Measurements from ENCODE around the gene PHLDA1. TPM values are rescaled to one million over a fixed set of nuclear protein-coding genes. Genes with fewer than 3 reads are reported as not detected.

Gene PHLDA1
- 3.4 and 4.9 TPM in 2 replicates for total RNA-seq (2021)
- Bru-seq, nascent RNA = percentile 62 among the genes with signal in this experiment
- percentile 81 among the genes with signal in this experiment for BruChase-seq, experiment 1, labeled RNA remaining after a 2-hour chase
- BruChase-seq, experiment 2, labeled RNA remaining after a 6-hour chase = percentile 67 among the genes with signal in this experiment
- long read RNA-seq, full-length matches to known transcripts = 22 of 23 reads
- long read RNA-seq, partial matches to known transcripts = 0 of 23 reads
- long read RNA-seq, other reads (novel, unspliced or antisense) = 1 of 23 reads

GRCh38 chr12:76031414-76032042, at the start of gene PHLDA1:
TSS of gene PHLDA1 (minus strand) at chr12:76031776.
- POLR2A ChIA-PET (ENCODE audit: low non-redundant PET) = interaction anchor here (0.6 kb wide), 2 partner anchors 17 to 159 kb away, joined by 4 to 6 read pairs; no protein-coding TSS in a partner anchor
- Histone ChIP-seq H3K36me3 (ENCODE audit: insufficient read depth, low read length, poor library complexity, severe bottlenecking) (no peaks in the 10 kb centered on the region), H3K27ac (ENCODE audit: low read depth, low read length, poor library complexity, severe bottlenecking) (peak within 1 kb of the TSS; percentile 86), H3K4me1 (ENCODE audit: insufficient read depth, low read length, poor library complexity, severe bottlenecking) (peaks cover 9% of the 10 kb centered on the region), H3K9me3 (ENCODE audit: low read depth, low read length, poor library complexity, severe bottlenecking) (no peaks in the 10 kb centered on the region), H3K27me3 (replicated peaks; ENCODE audit: insufficient read depth, low read depth, low read length, poor library complexity) (no peaks in the 10 kb centered on the region), H3K4me3 (ENCODE audit: low read depth, low read length, poor library complexity, severe bottlenecking) (peak within 1 kb of the TSS; percentile 84)
- intact Hi-C loops (cut with micrococcal nuclease; ENCODE audit: unreplicated experiment) = loop anchor here (2.0 to 10.0 kb wide), 6 partner anchors 84 to 697 kb away; partner anchors contain the start of genes CAPS2 and GLIPR1L1
- CTCF ChIA-PET = interaction anchor here (0.6 to 1.2 kb wide), 2 partner anchors 68 to 406 kb away, joined by 3 to 4 read pairs; no protein-coding TSS in a partner anchor
- peak; percentile 97 for DNase-seq (ENCODE audit: low spot score)
- no TSS peak for BruUV-seq (replicated peaks)
- TF ChIP-seq CTCF (conservative IDR thresholded peaks at IDR 0.05; ENCODE audit: low read depth, low read length) (peak; percentile 68), EZH2 (IDR thresholded peaks at IDR 0.05; ENCODE audit: borderline replicate concordance, low read depth, low read length, poor library complexity, severe bottlenecking) (no peak)

GRCh38 chr12:76080729-76081415, 49.3 kb upstream of the PHLDA1 start:
- Histone ChIP-seq H3K4me3 (ENCODE audit: low read depth, low read length, poor library complexity, severe bottlenecking) (no peak overlapping the region), H3K36me3 (ENCODE audit: insufficient read depth, low read length, poor library complexity, severe bottlenecking) (peaks cover 31% of the 10 kb centered on the region), H3K9me3 (ENCODE audit: low read depth, low read length, poor library complexity, severe bottlenecking) (peaks cover 16% of the 10 kb centered on the region), H3K27ac (ENCODE audit: low read depth, low read length, poor library complexity, severe bottlenecking) (no peak overlapping the region), H3K4me1 (ENCODE audit: insufficient read depth, low read length, poor library complexity, severe bottlenecking) (peaks cover 17% of the 10 kb centered on the region), H3K27me3 (replicated peaks; ENCODE audit: insufficient read depth, low read depth, low read length, poor library complexity) (no peaks in the 10 kb centered on the region)
- no TSS peak for BruUV-seq (replicated peaks)
- CTCF ChIA-PET = no interaction called here
- intact Hi-C loops (cut with micrococcal nuclease; ENCODE audit: unreplicated experiment) = loop anchor here (10.0 kb wide), 3 partner anchors 264 to 474 kb away; partner anchors contain the start of genes BBS10 and OSBPL8
- TF ChIP-seq EZH2 (IDR thresholded peaks at IDR 0.05; ENCODE audit: borderline replicate concordance, low read depth, low read length, poor library complexity, severe bottlenecking) (no peak), CTCF (conservative IDR thresholded peaks at IDR 0.05; ENCODE audit: low read depth, low read length) (0 out of 2 replicates have a peak, but pooled peaks have one; percentile 15)
- DNase-seq (ENCODE audit: low spot score) = peak; percentile 41
- POLR2A ChIA-PET (ENCODE audit: low non-redundant PET) = interaction anchor here (0.7 kb wide), 1 partner anchor 343 kb away, joined by 3 read pairs; no protein-coding TSS in a partner anchor

GRCh38 chr12:76080017-76080728, 48.6 kb upstream of the PHLDA1 start:
- Histone ChIP-seq H3K9me3 (ENCODE audit: low read depth, low read length, poor library complexity, severe bottlenecking) (peaks cover 16% of the 10 kb centered on the region), H3K4me3 (ENCODE audit: low read depth, low read length, poor library complexity, severe bottlenecking) (no peak overlapping the region), H3K4me1 (ENCODE audit: insufficient read depth, low read length, poor library complexity, severe bottlenecking) (peaks cover 17% of the 10 kb centered on the region), H3K27ac (ENCODE audit: low read depth, low read length, poor library complexity, severe bottlenecking) (no peak overlapping the region), H3K27me3 (replicated peaks; ENCODE audit: insufficient read depth, low read depth, low read length, poor library complexity) (no peaks in the 10 kb centered on the region), H3K36me3 (ENCODE audit: insufficient read depth, low read length, poor library complexity, severe bottlenecking) (peaks cover 31% of the 10 kb centered on the region)
- ChIA-PET CTCF (no interaction called here), POLR2A (ENCODE audit: low non-redundant PET) (no interaction called here)
- no peak for TF ChIP-seq CTCF (conservative IDR thresholded peaks at IDR 0.05; ENCODE audit: low read depth, low read length)
- no peak for TF ChIP-seq EZH2 (IDR thresholded peaks at IDR 0.05; ENCODE audit: borderline replicate concordance, low read depth, low read length, poor library complexity, severe bottlenecking)
- intact Hi-C loops (cut with micrococcal nuclease; ENCODE audit: unreplicated experiment) = loop anchor here (10.0 kb wide), 3 partner anchors 265 to 475 kb away; partner anchors contain the start of genes BBS10 and OSBPL8
- no peak for DNase-seq (ENCODE audit: low spot score)
- BruUV-seq (replicated peaks) = no TSS peak
